Measurements from ENCODE around the gene CLDN34.

GRCh38 chrX:9966775-9967408, at the start of gene CLDN34:
- TF ChIP-seq CTCF (IDR thresholded peaks at IDR 0.05) (no peak), POLR2A (IDR thresholded peaks at IDR 0.05) (no peak), EP300 (IDR thresholded peaks at IDR 0.05) (no peak)

All from gastroesophageal sphincter (tissue), 3 donors.